DMS114 treated with DMSO at 0.1 percent for 48 hours (cell line): ENCODE measurements around the gene PLA2R1.

Experiments used
- DNase-seq: peaks from one replicate; lab custom pipeline; 2025; ENCODE audit not compliant: unreplicated experiment; lab: John Stamatoyannopoulos, UW

Gene PLA2R1

GRCh38 chr2:159897720-159898119 is 164.7 kb downstream of the PLA2R1 start:
- DNase-seq: no peak

- no peak for DNase-seq
These were observed 165.3 kb downstream of the PLA2R1 start for GRCh38 chr2:159897081-159897480.

GRCh38 chr2:159895258-159896065 is 167.0 kb downstream of the PLA2R1 start:
- DNase-seq: no peak

DNA sequence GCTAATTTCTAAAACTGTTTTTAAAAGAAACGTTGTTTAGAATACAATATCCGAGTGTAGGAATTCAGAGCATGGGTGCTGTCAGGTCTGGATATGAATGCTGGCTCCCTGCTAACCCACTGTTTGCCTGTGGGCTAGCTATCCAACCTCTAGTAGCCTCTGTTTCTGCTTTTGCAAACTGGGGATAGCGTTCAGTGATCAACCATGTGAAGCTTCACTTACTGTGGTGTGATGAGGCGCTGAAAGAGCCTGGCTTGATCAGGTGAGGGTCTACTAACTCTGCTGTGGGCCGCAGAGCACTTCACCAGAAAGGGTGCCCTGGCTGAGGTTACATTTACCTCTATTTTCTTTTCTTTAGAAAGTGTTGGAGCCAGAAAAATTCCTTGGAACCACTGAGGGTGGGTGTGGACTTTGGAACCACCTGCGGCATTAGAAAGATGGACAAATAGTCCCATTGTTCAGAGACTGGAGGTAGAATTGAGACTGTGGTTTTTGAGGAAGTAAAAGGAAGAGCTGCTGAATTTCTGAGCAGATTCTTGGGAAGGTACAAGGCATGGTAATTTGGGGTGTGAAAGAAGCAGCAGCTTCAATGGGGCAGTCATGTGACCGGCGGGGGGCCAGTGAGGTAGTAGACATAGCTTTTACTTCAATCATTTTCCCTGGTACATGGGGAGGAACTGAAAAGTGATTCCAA is 168.1 kb downstream of the PLA2R1 start:
- no peak for DNase-seq

GRCh38 chr2:159892990-159893810 is 169.2 kb downstream of the PLA2R1 start:
- no peak for DNase-seq

DNA sequence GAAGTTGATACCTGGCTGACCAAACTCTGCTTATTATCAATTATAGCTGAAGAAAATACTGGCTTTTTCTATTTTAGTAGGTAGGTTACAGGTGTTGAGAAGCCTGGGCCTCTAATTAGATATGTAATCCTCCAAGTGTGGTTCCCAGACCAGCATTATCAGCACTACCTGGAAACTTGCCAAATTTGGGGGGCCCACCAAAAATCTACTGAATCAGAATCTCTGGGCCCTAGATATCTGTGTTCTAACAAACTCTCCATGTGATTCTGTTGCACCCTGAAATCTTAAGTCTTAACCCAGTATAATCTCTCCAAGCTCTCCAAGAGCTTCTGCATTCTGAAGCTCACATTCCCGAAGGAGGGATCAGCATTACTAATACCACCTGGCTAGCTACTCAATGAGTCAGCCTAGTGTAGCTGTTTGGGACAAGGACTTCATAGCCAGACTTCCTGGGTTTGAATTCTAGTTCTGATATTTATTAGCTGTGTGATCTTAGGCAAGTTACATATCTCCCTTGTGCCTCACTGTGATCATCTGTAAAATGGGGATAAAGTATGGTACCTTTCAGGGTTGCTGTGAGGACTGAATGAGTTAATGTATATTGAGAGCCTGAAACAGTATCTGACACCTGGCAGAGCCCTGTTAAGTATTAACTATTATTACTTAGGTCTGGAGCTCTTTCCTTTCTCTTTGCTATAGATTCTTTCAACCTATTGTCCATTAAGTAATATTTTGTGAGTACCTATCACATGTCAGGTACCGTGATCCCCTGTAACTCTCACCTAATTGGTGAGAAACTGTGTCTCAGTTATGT is 170.3 kb downstream of the PLA2R1 start:
- DNase-seq: no peak

DNA sequence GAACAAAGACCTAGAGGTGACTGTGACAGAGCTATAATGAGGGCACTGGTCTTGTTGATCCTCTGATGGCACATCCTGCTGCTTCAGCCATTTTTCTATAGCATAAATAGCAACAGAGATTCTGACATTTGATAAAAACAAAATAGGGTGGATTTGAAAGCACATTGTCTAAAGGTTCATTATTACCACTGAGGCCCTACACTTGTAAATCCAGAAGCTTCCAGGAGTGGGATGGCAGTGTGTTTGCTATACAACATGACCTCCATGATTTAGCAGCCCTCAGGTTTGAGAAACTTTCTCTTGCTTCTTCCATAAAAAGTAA is 171.2 kb downstream of the PLA2R1 start:
- DNase-seq: no peak

- DNase-seq: no peak
These were observed 171.7 kb downstream of the PLA2R1 start for GRCh38 chr2:159890551-159891266.

GRCh38 chr2:159882130-159882745 is 180.2 kb downstream of the PLA2R1 start:
- DNase-seq: no peak
